HG03095 (cell line): ENCODE data around the gene ZBTB47.

ENCODE experiments used
- ATAC-seq: cut with Tn5 transposase; IDR thresholded peaks from one replicate; pipeline ENCODE4 v1.9.1; 2021; ENCODE audit warnings: moderate library complexity; ENCODE audit not compliant: unreplicated experiment

The ZBTB47 gene

GRCh38 chr3:42652611-42653302 lies 740 bp upstream of the ZBTB47 start:
- peak; percentile 71 for ATAC-seq

GRCh38 chr3:42653303-42653559 lies 266 bp upstream of the ZBTB47 start:
- no peak for ATAC-seq

- no peak for ATAC-seq
These were observed 1.1 kb downstream of the ZBTB47 start for GRCh38 chr3:42654331-42655201.

- ATAC-seq, result no peak
These were observed 1.9 kb downstream of the ZBTB47 start for GRCh38 chr3:42655331-42655888.

GRCh38 chr3:42655980-42656679 lies 2.6 kb downstream of the ZBTB47 start:
- no peak for ATAC-seq

GRCh38 chr3:42656680-42657610 lies 3.4 kb downstream of the ZBTB47 start:
- ATAC-seq, result no peak

GRCh38 chr3:42657675-42658074 lies 4.2 kb downstream of the ZBTB47 start:
- no peak for ATAC-seq

GRCh38 chr3:42658091-42658770 lies 4.7 kb downstream of the ZBTB47 start:
- no peak for ATAC-seq

GRCh38 chr3:42658771-42659390 lies 5.4 kb downstream of the ZBTB47 start:
- ATAC-seq, result no peak

GRCh38 chr3:42659451-42660130 lies 6.1 kb downstream of the ZBTB47 start:
- no peak for ATAC-seq

GRCh38 chr3:42660131-42660715 lies 6.7 kb downstream of the ZBTB47 start:
- ATAC-seq, result no peak

GRCh38 chr3:42660898-42661297 lies 7.4 kb downstream of the ZBTB47 start:
- ATAC-seq, result no peak

- no peak for ATAC-seq
These were observed 8.1 kb downstream of the ZBTB47 start for GRCh38 chr3:42661593-42662022.

- no peak for ATAC-seq
These were observed 8.7 kb downstream of the ZBTB47 start for GRCh38 chr3:42662037-42662812.

GRCh38 chr3:42662813-42663535 lies 9.5 kb downstream of the ZBTB47 start:
- no peak for ATAC-seq

GRCh38 chr3:42663581-42664437 lies 10.3 kb downstream of the ZBTB47 start:
- ATAC-seq, result peak; percentile 64
